GM19025 (cell line): ENCODE results near the gene YDJC.
"Not testable (repeated sequence)": the region's sequence is repeated elsewhere in the genome, so short reads cannot be mapped to it uniquely, and the experiment has no call there.

Experiments used
- ATAC-seq: cut with Tn5 transposase; IDR thresholded peaks from one replicate; pipeline ENCODE4 v1.9.1; 2021; ENCODE audit warnings: mild to moderate bottlenecking, low read depth, moderate library complexity; ENCODE audit not compliant: unreplicated experiment

The YDJC gene

DNA sequence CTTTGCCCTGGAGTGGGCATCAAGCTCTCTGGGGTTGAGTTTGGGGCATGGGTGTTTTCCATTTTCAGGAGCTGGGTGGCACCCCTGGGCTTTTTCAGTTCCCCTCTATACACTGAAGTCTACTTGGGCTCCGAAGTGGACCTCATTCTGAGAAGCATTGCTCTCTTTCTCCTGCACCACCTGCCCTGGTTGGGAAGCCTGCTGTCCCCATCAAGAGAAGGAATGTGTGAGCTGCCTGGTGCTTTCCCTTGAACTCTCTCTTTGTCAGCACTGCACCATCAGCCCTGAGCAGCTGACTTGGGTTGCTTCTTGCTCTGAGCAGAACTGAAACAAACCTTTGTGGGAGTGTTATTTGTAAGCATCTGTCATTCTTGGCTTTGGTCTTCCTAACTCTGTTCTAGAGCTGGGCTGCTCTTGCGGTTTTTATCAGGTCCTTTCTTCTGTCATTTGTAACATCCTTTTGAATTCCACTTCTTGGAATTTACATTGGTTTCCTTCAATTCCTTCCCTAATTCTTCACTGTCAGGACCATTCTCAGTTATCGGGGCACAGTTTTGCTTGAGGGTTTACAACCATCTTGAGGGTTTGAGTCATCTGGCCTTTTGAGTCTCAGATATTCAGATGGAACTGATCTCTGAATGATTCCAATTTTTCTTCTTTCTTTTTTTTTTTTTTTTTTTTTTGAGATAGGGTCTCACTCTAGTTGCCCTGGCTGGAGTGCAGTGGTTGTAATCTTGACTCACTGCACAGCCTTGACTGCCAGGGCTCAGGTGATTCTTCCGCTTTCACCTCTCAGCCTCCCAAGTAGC, 41.8 kb downstream of the YDJC start:
- ATAC-seq = peak; percentile 76

DNA sequence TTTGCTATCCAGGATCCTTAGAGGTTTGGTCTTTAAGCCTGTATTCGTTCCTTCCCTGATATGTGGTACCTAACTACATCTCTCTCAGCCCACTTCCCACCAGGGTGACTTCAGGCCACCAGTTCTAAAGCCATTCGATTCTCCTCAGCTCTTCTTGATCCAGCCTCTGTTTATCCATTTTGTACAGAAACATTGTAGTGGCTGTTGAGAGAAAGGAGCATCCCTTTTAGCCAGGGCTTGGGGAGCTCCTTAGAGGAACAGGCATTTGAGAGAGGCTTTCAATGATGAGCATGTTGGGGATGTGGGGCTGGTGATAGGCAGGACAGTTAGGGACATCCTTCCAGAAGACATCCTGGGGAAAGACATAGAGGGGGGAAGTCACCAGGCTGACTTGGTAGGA, 44.4 kb downstream of the YDJC start:
- ATAC-seq = no peak

DNA sequence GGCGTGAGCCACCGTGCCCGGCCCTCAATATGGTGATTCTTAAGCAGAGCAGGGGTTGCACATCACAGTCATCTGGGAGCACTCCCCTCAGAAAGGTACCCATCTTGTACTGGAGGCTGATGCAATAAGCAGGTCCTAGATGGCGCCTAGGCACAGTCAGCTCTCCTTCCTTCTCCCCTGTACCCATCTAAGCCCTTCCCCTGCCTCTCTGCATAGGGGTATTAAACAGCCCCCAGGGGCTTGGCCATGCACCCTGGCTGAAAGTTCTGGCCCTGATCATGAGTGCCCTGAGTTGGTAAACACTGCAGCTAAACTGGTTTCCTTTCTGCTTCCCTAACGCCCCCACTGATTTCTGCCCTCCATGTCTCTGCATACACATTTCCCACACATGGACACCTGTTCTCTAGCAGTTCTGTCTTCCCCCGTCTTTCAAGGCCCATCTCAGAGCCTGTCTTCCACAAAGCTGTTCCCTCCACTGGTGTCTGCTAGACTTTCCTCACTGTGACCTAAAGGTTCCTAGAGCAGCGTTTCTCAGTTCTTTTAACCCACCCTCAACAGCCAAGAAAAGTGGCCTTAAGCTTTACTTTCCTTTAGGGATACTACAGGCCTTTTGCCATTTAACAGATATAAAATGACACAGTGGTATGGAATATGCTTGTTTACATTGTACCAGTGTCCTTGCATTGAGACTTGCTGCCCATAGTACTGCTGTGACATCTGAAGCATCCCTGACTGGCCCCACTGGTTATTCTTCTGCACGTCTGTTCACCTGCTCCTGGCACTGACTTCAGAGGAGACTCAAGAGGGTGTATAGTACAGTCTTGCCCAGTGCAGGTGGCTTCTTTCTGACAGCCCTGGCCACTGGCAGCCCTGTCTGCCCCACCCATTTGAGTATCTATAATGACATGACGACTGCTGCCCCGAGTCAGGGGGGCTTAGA, 46.8 kb downstream of the YDJC start:
- ATAC-seq = no peak

- ATAC-seq = not testable (repeated sequence)
Observed at GRCh38 chr22:21581009-21581713, 48.7 kb downstream of the YDJC start.

GRCh38 chr22:21580623-21581007, 49.2 kb downstream of the YDJC start:
- not testable (repeated sequence) for ATAC-seq

- ATAC-seq = no peak
Observed at GRCh38 chr22:21579474-21579851, 50.4 kb downstream of the YDJC start.
